AG04449 (cell line): ENCODE data around the gene ENOX2.
"Not testable (repeated sequence)": the region's sequence is repeated elsewhere in the genome, so short reads cannot be mapped to it uniquely, and the experiment has no call there.

ENCODE experiments used
- CTCF ChIA-PET: fragments of 350-600 bp; formaldehyde crosslinking; extraction: SDS; loops from one replicate; lab custom pipeline; 2021; ENCODE audit warnings: antibody characterized with exemption; lab: Yijun Ruan, JAX
- POLR2A ChIA-PET: fragments of 400-600, 350-600 bp; formaldehyde crosslinking; extraction: SDS; loops from one replicate; lab custom pipeline; 2020; ENCODE audit warnings: antibody characterized with exemption, inconsistent platforms; lab: Yijun Ruan, JAX
- DNase-seq: peaks from one replicate; pipeline ENCODE4 v3.0.0-alpha.2; 2010; ENCODE audit warnings: low read depth, low spot score
- H3K4me3 ChIP-seq: 2 replicates; pipeline ENCODE4 v1.5.1; 2011; ENCODE audit warnings: low read depth, mild to moderate bottlenecking, control low read depth, low read length
- TF ChIP-seq, protein P1 (sequence below): IDR thresholded peaks from one replicate; pipeline ENCODE4 v1.5.1; 2011; ENCODE audit warnings: mild to moderate bottlenecking, moderate library complexity, low read length, control low read depth, inconsistent platforms; ENCODE audit not compliant: insufficient read depth; ENCODE audit errors: missing control alignments

Gene ENOX2

DNA sequence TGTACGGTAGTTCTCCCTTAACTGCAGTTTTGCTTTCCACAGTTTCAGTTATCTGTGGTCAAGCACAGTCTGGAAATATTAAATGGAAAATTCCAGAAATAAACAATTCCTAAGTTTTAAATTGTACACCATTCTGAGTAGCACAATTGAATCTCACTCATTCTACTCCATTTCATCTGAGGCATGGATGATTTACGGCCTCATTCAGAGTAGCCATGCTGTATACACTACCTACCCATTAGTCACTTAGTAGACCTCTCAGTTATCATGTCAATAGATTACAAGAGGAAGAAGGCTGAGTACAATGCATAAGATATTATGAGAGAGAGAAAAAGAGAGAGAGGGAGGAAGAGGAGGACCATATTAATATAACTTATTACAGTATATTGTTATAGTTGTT lies 77.5 kb downstream of the ENOX2 start:
- CTCF ChIA-PET: no interaction called here
- TF ChIP-seq, protein P1, sequence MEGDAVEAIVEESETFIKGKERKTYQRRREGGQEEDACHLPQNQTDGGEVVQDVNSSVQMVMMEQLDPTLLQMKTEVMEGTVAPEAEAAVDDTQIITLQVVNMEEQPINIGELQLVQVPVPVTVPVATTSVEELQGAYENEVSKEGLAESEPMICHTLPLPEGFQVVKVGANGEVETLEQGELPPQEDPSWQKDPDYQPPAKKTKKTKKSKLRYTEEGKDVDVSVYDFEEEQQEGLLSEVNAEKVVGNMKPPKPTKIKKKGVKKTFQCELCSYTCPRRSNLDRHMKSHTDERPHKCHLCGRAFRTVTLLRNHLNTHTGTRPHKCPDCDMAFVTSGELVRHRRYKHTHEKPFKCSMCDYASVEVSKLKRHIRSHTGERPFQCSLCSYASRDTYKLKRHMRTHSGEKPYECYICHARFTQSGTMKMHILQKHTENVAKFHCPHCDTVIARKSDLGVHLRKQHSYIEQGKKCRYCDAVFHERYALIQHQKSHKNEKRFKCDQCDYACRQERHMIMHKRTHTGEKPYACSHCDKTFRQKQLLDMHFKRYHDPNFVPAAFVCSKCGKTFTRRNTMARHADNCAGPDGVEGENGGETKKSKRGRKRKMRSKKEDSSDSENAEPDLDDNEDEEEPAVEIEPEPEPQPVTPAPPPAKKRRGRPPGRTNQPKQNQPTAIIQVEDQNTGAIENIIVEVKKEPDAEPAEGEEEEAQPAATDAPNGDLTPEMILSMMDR: no peak
- H3K4me3 ChIP-seq: no peak overlapping the region
- DNase-seq: no peak
- POLR2A ChIA-PET: no interaction called here

DNA sequence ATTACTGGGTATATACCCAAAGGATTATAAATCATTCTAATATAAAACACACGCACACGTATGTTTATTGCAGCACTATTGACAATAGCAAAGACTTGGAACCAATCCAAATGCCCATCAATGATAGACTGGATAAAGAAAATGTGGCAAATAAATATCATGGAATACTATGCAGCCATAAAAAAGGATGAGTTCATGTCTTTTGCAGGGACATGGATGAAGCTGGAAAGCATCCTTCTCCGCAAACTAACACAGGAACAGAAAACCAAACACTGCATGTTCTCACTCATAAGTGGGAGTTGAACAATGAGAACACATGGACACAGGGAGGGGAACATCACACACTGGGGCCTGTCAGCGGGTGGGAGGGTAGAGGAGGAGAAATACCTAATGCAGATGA lies 83.6 kb downstream of the ENOX2 start:
- POLR2A ChIA-PET, H3K4me3 ChIP-seq, DNase-seq, CTCF ChIA-PET: not testable (repeated sequence)

DNA sequence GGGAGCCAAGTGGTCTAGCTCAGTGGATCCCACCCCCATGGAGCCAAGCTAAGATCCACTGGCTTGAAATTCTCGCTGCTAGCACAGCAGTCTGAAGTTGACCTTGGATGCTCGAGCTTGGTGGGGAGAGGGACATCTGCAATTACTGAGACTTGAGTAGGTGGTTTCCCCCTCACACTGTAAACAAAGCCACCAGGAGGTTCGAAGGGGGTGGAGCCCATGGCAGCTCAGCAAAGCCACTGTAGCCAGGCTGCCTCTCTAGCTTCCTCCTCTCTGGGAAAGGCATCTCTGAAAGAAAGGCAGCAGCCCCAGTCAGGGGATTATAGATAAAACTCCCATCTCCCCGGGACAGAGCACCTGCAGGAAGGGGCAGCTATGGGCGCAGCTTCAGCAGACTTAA lies 89.1 kb downstream of the ENOX2 start:
- CTCF ChIA-PET, POLR2A ChIA-PET, DNase-seq, H3K4me3 ChIP-seq: not testable (repeated sequence)

DNA sequence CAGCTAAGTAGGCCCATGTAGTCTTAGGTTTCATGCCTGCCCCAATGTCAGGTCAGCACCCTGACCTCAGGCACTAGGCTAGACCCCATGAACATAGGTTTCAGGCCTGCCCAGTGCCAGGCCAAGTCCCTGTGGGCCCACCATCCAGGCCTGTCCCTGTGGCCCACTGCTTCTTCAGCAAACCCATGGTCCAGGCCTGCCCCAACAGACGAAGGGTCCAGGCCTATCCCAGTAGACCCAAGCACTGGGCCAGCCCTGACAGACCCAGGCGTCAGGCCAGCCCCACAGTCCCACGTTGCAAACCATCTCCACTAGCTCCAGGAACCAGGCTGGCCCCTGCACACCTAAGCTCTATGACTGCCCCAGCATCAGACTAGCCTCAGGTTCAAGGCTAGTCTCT lies 92.4 kb downstream of the ENOX2 start:
- ChIA-PET POLR2A (no interaction called here), CTCF (no interaction called here)
- TF ChIP-seq, protein P1: no peak
- H3K4me3 ChIP-seq: no peak overlapping the region
- DNase-seq: no peak

DNA sequence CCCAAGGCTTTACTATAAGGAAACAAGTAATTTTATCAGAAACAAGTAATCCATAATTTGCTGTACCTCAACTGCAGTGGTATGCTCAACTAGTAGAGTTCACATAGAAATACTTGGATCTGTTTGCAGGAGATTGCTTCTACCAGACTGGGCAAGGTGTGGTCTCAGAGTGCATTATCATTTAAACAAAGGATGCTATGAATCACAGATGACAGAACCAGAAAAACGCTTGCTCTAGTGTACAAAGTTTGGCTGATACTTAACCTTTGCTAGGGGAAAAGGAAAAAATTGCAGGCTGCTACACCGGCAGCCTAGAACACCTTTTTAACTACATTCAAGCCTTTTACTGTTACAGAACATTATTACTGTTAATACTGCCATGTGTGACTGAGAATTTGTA lies 97.1 kb downstream of the ENOX2 start:
- TF ChIP-seq, protein P1: no peak
- no peak overlapping the region for H3K4me3 ChIP-seq
- no peak for DNase-seq
- POLR2A ChIA-PET: no interaction called here
- CTCF ChIA-PET: no interaction called here

DNA sequence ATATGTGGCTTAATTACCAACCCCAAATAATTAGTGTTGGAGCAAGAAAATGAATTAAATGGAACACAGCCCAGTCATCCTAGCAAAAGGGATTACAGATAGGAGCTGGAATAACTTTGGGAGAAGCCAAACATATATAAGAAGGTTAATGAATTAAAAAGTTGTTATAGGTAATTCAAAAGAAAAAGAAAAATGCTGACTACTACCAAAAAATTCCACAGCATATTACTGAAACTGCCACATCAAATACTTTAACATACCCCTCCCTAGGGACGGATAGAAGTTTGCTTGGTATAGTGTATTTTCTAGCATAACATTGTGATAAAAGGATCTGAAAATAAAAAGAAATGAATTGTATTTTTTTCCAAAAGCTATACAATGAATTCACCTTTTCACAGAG lies 99.5 kb downstream of the ENOX2 start:
- ChIA-PET POLR2A (no interaction called here), CTCF (no interaction called here)
- no peak overlapping the region for H3K4me3 ChIP-seq
- no peak for DNase-seq
- TF ChIP-seq, protein P1: no peak

DNA sequence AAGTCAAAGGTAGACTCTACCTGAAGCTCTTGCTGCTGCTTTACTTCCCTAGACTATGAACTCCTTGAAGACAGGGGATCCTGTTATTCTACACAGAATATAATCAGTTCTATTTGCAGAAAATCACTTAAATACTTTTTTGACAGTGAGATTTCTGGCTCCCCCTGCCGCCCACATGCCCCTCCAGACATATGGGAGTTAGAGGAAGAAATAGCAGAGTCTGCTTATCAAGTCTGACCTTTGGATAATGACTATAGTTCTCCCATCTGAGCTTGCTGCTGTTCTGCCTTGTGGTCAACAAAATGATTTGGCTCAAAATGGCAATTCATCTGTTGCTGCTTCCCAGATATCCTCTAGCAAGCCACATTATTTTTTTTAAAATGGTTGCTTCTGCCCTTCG lies 101.1 kb downstream of the ENOX2 start:
- DNase-seq: no peak
- H3K4me3 ChIP-seq: no peak overlapping the region
- ChIA-PET POLR2A (no interaction called here), CTCF (no interaction called here)
- TF ChIP-seq, protein P1: no peak
